ENCODE measurements around the gene INAFM2.

DNA sequence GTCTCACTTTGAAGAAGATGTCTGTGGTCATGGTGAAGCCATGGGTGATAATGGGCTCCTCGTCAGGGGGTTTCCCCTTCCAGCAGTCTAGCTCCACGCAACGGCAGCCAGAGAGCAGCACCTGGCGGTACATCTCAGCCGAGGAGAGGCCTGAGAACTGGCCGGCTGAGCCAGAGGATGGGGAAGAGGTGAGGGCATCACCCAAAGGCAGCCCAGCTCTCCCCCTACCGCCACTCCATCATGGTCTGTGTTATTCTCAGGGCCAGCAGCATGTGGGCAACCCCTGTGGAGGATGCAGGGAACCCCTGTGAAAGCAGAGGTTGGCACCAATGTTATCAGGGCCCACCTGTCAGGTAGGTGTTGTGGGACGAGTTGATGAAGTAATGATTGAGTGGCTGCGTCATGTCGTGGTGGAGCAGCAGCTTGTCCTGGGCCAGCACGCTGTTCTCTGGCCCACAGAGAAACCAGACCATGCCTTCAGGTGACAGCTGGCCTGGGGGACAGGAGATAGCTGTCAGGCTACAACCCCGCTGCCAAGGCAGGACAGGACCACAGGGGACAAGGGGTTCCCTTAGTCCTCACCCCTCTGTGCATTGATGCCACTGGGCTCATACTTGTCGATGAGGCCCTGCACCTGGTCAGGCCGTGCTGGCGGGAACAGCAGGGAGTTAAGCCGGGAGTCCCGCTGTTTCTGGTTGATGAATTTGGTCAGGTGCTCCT, 25.1 kb upstream of the INAFM2 start:
- TF ChIP-seq, protein P1, sequence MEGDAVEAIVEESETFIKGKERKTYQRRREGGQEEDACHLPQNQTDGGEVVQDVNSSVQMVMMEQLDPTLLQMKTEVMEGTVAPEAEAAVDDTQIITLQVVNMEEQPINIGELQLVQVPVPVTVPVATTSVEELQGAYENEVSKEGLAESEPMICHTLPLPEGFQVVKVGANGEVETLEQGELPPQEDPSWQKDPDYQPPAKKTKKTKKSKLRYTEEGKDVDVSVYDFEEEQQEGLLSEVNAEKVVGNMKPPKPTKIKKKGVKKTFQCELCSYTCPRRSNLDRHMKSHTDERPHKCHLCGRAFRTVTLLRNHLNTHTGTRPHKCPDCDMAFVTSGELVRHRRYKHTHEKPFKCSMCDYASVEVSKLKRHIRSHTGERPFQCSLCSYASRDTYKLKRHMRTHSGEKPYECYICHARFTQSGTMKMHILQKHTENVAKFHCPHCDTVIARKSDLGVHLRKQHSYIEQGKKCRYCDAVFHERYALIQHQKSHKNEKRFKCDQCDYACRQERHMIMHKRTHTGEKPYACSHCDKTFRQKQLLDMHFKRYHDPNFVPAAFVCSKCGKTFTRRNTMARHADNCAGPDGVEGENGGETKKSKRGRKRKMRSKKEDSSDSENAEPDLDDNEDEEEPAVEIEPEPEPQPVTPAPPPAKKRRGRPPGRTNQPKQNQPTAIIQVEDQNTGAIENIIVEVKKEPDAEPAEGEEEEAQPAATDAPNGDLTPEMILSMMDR (IDR thresholded peaks at IDR 0.05) = no peak
- TF ChIP-seq MAFK (IDR thresholded peaks at IDR 0.05; ENCODE audit: partially characterized antibody) (no peak), HEYL (CRISPR knock-in tag; IDR thresholded peaks at IDR 0.05) (no peak), EHMT2 (IDR thresholded peaks at IDR 0.05; ENCODE audit: low read depth) (no peak), POLR2A (IDR thresholded peaks at IDR 0.05; ENCODE audit: low read length) (no peak), RAD21 (conservative IDR thresholded peaks at IDR 0.05 in 1 of 2, IDR thresholded peaks at IDR 0.05 in 1 of 2) (no peak), BHLHE40 (IDR thresholded peaks at IDR 0.05; ENCODE audit: low read depth, low read length) (no peak), CBX2 (IDR thresholded peaks at IDR 0.05; ENCODE audit: borderline replicate concordance, low read depth) (no peak), JUNB (IDR thresholded peaks at IDR 0.05) (no peak), RNF2 (IDR thresholded peaks at IDR 0.05; ENCODE audit: borderline replicate concordance, low read depth) (no peak), HOXB5 (CRISPR knock-in tag; IDR thresholded peaks at IDR 0.05) (no peak), RFX5 (IDR thresholded peaks at IDR 0.05) (no peak)
- TF ChIP-seq, protein P2, sequence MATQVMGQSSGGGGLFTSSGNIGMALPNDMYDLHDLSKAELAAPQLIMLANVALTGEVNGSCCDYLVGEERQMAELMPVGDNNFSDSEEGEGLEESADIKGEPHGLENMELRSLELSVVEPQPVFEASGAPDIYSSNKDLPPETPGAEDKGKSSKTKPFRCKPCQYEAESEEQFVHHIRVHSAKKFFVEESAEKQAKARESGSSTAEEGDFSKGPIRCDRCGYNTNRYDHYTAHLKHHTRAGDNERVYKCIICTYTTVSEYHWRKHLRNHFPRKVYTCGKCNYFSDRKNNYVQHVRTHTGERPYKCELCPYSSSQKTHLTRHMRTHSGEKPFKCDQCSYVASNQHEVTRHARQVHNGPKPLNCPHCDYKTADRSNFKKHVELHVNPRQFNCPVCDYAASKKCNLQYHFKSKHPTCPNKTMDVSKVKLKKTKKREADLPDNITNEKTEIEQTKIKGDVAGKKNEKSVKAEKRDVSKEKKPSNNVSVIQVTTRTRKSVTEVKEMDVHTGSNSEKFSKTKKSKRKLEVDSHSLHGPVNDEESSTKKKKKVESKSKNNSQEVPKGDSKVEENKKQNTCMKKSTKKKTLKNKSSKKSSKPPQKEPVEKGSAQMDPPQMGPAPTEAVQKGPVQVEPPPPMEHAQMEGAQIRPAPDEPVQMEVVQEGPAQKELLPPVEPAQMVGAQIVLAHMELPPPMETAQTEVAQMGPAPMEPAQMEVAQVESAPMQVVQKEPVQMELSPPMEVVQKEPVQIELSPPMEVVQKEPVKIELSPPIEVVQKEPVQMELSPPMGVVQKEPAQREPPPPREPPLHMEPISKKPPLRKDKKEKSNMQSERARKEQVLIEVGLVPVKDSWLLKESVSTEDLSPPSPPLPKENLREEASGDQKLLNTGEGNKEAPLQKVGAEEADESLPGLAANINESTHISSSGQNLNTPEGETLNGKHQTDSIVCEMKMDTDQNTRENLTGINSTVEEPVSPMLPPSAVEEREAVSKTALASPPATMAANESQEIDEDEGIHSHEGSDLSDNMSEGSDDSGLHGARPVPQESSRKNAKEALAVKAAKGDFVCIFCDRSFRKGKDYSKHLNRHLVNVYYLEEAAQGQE (IDR thresholded peaks at IDR 0.05) = no peak
- TF ChIP-seq, protein P3, sequence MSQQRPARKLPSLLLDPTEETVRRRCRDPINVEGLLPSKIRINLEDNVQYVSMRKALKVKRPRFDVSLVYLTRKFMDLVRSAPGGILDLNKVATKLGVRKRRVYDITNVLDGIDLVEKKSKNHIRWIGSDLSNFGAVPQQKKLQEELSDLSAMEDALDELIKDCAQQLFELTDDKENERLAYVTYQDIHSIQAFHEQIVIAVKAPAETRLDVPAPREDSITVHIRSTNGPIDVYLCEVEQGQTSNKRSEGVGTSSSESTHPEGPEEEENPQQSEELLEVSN (IDR thresholded peaks at IDR 0.05; ENCODE audit: borderline replicate concordance, low read depth) = no peak
